ENCODE results near the gene C1orf52. TPM values are rescaled to one million over a fixed set of nuclear protein-coding genes. Genes with fewer than 3 reads are reported as not detected.

C1orf52 gene
- total RNA-seq, 1 donor from 2014 or later = 13.0 TPM

DNA sequence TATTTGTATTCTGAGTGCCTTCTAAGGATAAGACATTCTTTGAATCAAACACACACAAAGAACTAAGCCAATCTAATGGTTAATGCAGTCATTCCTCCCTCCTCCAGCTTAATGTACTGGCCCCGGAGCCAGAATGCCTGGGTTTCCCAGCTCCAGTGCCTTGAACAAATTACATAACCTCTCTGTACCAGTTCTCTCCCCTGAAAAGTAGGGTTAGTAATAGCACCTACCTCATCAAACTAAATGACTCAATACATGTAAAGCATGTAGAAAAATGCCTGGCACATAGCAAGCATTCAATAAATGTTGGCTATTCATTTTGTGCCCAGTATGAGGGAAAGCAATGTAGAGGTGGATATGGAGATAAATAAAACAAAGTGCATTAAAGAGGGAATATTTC, 14.0 kb downstream of the C1orf52 start:
- Histone ChIP-seq H3K36me3 (no peaks in the 10 kb centered on the region), H3K9me3 (no peaks in the 10 kb centered on the region), H3K4me3 (no peak overlapping the region), H3K27me3 (no peaks in the 10 kb centered on the region), H3K4me1 (peaks cover 11% of the 10 kb centered on the region), H3K27ac (no peak overlapping the region)
- TF ChIP-seq POLR2AphosphoS5 (IDR thresholded peaks at IDR 0.05; ENCODE audit: insufficient read depth in 1 of 2, low read depth in 1 of 2) (no peak), POLR2A (IDR thresholded peaks at IDR 0.05) (no peak)
- TF ChIP-seq, protein P1, sequence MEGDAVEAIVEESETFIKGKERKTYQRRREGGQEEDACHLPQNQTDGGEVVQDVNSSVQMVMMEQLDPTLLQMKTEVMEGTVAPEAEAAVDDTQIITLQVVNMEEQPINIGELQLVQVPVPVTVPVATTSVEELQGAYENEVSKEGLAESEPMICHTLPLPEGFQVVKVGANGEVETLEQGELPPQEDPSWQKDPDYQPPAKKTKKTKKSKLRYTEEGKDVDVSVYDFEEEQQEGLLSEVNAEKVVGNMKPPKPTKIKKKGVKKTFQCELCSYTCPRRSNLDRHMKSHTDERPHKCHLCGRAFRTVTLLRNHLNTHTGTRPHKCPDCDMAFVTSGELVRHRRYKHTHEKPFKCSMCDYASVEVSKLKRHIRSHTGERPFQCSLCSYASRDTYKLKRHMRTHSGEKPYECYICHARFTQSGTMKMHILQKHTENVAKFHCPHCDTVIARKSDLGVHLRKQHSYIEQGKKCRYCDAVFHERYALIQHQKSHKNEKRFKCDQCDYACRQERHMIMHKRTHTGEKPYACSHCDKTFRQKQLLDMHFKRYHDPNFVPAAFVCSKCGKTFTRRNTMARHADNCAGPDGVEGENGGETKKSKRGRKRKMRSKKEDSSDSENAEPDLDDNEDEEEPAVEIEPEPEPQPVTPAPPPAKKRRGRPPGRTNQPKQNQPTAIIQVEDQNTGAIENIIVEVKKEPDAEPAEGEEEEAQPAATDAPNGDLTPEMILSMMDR (IDR thresholded peaks at IDR 0.05) = no peak
- DNase-seq (ENCODE audit: extremely low spot score in 2 of 2) = no peak
- intact Hi-C loops (cut with DNase I) = loop anchor here (5.0 kb wide), 1 partner anchor 128 kb away; no protein-coding TSS in a partner anchor

DNA sequence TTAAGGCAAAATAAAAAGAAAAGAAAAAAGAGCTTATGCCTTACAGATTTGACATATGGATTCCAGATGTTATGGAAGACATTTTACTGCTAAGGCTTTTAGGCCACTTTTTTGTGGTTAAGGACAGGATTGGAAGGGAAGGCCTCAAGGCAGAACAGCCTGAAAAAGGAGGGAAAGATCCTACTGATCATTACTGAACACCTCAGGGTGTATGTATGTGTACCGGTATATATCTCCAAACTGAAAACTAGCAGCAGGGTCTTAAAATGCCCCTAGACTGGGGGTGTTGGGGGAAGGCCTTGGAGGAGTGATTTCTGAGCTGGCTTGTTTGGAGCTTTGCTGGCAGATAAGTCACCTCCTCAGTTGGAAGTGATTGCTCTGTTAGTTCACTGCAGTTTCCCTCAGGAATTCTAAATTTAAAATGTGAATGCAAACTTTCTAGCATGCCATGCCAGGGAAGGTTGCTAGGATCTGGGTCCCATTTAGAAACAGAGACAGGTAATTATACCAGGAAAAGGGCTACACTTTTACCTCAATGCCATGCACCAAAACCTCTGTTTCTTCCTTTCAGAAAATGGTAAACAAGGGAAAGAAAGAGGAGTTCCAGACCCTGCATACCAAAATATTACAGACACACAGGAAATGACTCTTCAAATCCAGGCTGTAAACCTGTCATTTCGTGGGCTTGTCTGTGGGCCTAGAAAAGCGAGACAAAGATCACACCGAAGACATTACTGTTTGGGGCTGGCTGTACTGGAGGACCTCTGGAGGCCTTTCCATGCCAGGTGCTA, 15.0 kb downstream of the C1orf52 start:
- intact Hi-C loops (cut with DNase I) = loop anchor here (5.0 kb wide), 1 partner anchor 127 kb away; no protein-coding TSS in a partner anchor
- Histone ChIP-seq H3K4me1 (peaks cover 11% of the 10 kb centered on the region), H3K27ac (peak overlapping the region; percentile 19), H3K9me3 (no peaks in the 10 kb centered on the region), H3K4me3 (no peak overlapping the region), H3K36me3 (no peaks in the 10 kb centered on the region), H3K27me3 (no peaks in the 10 kb centered on the region)
- DNase-seq (ENCODE audit: extremely low spot score in 2 of 2) = no peak
- TF ChIP-seq POLR2A (IDR thresholded peaks at IDR 0.05) (no peak), POLR2AphosphoS5 (IDR thresholded peaks at IDR 0.05; ENCODE audit: insufficient read depth in 1 of 2, low read depth in 1 of 2) (no peak)
- TF ChIP-seq, protein P1 (IDR thresholded peaks at IDR 0.05) = no peak

DNA sequence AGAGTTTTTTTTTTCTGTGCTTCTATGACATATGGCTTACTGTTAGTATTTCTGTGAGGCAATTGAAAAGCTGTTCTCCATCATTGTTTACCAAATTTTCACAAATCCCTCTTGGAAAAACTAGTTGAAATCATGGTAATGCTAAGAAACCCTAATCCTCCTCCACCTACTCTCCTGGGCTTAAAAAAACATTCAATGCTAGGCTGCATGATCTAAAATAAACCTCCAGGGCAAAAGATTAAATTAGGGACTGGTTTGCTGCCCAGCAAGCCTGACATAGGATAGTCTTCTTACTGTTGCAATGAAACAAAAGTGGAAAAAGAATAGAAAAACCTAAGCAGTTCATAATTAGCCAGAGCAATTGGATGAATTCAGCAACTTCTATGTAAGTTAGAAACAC, 16.1 kb downstream of the C1orf52 start:
- no peaks in the 10 kb centered on the region for H3K9me3 ChIP-seq

DNA sequence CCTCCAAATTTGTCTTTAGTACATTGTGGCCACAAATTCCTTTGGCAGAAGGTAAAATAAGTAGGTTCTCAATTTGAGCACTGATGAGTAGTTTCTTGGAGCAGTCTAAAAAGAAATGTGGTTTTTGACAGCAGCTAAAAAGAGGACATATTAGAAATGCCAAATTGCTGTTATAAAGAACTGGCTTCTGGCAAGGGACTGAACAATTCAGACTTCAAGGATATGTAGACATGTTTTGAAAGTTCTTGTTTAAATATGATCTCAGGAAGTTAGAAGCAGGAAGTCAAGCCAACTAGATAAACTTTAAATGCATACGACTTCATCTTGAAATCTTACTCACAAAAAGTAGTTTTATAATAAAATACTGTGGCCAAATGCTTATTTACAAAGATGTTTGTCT, 18.8 kb downstream of the C1orf52 start:
- no peak for TF ChIP-seq POLR2A (IDR thresholded peaks at IDR 0.05)
- no peak for TF ChIP-seq POLR2AphosphoS5 (IDR thresholded peaks at IDR 0.05; ENCODE audit: insufficient read depth in 1 of 2, low read depth in 1 of 2)
- TF ChIP-seq, protein P1 (IDR thresholded peaks at IDR 0.05) = no peak
- Histone ChIP-seq H3K4me1 (peaks cover 11% of the 10 kb centered on the region), H3K27me3 (no peaks in the 10 kb centered on the region), H3K27ac (no peak overlapping the region), H3K4me3 (no peak overlapping the region), H3K36me3 (no peaks in the 10 kb centered on the region), H3K9me3 (no peaks in the 10 kb centered on the region)
- no peak for DNase-seq (ENCODE audit: extremely low spot score in 2 of 2)
- intact Hi-C loops (cut with DNase I) = no loop called here

More for the DNA sequence above, 16.1 kb downstream of the C1orf52 start:
- TF ChIP-seq POLR2A (IDR thresholded peaks at IDR 0.05) = no peak
- no peak overlapping the region for H3K4me3 ChIP-seq
- H3K36me3 ChIP-seq = no peaks in the 10 kb centered on the region
- H3K27ac ChIP-seq = no peak overlapping the region
- DNase-seq (ENCODE audit: extremely low spot score in 2 of 2) = no peak
- intact Hi-C loops (cut with DNase I) = no loop called here
- H3K27me3 ChIP-seq = no peaks in the 10 kb centered on the region
- H3K4me1 ChIP-seq = peaks cover 11% of the 10 kb centered on the region

DNA sequence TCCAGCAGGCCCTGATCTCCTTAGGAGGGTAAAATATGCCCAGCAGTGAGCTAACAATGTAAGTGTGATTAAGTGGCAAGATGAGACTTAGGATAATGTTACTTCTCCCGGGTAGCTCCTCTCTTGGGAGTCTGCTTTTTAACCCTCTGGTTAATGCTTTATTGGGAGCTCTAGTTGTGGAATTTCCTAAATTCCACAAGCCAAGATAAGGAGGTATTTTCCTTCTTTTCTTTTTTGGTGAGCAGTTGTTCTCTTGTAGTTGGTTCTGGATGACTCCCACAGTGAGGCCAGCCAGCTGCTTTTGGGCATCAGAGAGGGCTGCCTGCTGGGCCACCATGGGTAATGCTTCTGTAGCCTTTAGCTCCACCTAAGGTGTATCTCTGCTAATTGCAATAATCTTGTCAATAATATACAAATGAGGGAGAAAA, 19.3 kb downstream of the C1orf52 start:
- Histone ChIP-seq H3K27ac (no peak overlapping the region), H3K27me3 (no peaks in the 10 kb centered on the region), H3K36me3 (no peaks in the 10 kb centered on the region), H3K4me3 (no peak overlapping the region), H3K4me1 (peaks cover 9% of the 10 kb centered on the region), H3K9me3 (no peaks in the 10 kb centered on the region)
- no peak for DNase-seq (ENCODE audit: extremely low spot score in 2 of 2)
- TF ChIP-seq POLR2AphosphoS5 (IDR thresholded peaks at IDR 0.05; ENCODE audit: insufficient read depth in 1 of 2, low read depth in 1 of 2) = no peak
- TF ChIP-seq, protein P1 (IDR thresholded peaks at IDR 0.05) = no peak
- no peak for TF ChIP-seq POLR2A (IDR thresholded peaks at IDR 0.05)
- intact Hi-C loops (cut with DNase I) = no loop called here
